HG02763 (cell line): ENCODE results near the gene SNX24.
A peak's percentile ranks its signal among the peaks of the same experiment; 100 is the strongest.
"Not testable (repeated sequence)": the region's sequence is repeated elsewhere in the genome, so short reads cannot be mapped to it uniquely, and the experiment has no call there.

Source experiments
- ATAC-seq: cut with Tn5 transposase; IDR thresholded peaks from one replicate; pipeline ENCODE4 v1.9.1; 2021; ENCODE audit warnings: mild to moderate bottlenecking, moderate library complexity; ENCODE audit not compliant: unreplicated experiment

Gene SNX24, protein sequence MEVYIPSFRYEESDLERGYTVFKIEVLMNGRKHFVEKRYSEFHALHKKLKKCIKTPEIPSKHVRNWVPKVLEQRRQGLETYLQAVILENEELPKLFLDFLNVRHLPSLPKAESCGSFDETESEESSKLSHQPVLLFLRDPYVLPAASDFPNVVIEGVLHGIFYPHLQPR

DNA sequence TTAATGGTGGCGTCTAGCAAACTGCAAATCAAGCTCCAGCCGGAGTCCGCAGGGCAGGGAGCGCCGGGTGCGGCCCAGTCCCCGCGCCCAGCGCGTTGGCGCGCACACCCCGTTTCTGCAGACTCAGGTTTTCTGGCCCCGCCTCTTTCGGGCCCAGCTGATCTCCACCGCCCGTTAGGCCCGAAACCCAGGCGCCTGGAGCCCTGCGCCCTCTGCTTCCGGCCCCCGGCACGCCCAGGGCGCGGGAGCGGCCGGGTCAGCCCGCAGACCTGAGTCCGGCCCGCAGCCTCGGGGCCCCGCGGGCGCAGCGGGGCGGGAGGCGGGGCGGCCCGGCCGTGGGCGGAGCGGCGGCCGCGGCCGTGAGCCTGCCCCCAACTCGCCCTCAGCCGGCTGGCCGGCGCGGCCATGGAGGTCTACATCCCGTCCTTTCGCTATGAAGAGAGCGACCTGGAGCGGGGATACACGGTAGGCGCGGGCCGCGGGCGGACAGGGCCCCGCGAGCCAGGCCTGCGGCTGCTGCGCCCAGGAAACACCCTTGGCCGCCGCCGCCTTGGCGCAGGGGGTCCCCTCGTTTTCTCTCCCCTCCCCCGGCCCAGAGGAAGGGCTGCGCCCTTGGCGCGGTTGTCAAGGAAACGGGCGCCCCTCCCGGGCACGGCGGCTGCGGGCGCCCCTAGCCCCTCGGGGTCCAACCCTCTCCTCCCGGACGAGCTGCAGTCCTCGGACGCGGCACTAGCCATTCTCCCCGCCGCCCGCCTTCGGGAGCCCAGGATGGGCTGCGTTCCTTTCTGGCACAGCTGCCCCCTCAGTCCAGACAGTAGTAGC, at the start of gene SNX24:
Gene SNX24 (plus strand): TSS at position 385 of the 822 bp plus-strand sequence. CDS start 21 bp downstream, at position 406.
- peak; percentile 80 for ATAC-seq

DNA sequence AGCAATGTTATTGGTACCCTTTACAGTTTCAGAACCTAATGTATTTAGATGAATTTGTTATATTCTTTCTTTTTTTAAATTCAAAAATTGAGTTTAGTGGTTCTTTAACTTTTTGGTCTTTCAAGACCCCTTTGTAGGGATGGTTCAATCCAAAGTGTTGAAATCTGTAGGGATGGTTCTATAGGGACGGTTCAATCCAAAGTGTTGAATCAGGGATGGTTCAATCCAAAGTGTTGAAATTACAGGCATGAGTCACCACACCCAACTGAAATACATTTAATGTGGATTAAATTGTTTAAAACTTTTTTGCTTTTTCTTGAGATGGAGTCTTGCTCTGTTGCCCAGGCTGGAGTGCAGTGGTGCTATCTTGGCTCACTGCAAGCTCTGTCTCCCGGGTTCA, 39.9 kb upstream of the SNX24 start:
- no peak for ATAC-seq

DNA sequence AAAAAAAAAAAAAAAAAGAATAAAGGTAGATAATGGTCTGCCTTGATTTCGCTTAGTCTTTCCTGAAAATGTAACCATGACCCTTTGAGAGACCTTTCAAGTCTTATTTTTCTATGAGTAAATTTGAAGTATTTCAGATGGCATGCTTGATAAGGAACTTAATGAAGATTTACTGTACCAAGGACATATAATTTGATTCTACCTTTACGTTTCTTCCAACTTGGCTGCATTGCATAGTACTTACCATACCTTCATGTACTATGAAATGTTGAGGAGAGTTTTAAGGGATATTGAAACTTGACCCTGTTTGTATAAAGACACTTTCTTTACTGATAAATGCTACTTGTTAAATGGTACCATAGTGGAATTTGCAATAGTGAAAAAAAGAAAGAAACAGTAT, 35.0 kb upstream of the SNX24 start:
- ATAC-seq = no peak

DNA sequence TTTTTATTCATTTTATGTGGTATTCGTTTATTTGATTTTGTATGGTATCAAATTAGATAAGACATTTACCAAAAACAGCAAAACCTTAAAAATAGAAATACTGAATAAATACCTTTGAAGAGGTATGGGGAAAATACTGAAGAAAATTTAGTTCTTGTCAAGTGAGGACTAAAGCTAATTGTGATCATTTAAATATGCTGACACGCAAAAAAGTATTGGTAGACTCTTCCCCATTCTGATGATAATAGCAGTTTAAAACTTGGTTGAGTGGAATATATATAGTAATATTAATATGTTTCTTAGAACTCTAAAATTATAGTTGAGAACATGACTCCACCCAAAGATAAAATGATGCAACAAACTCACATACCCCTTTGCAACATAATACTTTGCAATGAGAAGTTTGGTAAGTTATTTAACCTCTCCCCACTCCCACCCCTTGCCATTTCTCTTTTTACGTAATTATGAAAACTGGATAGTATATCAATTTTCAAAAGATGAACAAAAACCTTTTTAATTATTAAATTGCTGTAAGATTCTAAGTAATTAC, 30.1 kb upstream of the SNX24 start:
- ATAC-seq = no peak

DNA sequence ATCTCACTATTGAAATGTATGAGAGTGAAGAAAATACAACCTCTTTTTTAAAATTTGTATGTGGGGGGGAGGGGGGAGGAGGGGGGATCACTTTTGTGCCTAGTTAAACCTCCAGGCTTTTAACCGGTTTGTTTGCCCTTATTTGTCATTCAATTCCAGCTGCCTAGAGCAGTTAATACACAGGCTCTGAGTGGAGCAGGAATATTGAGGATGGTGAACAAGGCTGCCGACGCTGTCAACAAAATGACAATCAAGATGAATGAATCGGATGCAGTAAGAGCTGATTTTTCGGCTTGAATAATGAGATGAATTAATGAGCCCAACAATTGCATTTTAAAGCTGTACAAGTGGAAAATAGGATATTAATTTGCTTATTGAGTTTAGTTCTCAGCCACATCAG, 28.7 kb upstream of the SNX24 start:
- no peak for ATAC-seq

DNA sequence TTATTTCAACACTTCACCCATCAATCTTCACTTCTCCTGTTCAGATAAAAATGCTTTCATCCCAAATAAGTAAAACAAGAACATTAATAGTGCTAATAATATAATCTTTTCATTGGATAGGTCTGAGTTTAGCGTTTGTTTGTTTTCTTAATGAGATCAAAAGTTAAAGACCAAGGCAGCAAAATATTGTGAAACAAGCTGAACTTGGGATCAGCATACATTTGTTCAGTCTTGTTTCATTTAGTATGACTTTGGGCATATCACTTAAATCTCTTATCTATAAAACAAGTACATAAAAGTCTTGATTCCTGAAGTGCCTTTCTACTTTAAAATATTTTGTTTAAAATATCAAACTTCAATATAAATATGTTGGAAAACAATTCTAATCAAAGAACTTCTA, 13.4 kb upstream of the SNX24 start:
- ATAC-seq = no peak

DNA sequence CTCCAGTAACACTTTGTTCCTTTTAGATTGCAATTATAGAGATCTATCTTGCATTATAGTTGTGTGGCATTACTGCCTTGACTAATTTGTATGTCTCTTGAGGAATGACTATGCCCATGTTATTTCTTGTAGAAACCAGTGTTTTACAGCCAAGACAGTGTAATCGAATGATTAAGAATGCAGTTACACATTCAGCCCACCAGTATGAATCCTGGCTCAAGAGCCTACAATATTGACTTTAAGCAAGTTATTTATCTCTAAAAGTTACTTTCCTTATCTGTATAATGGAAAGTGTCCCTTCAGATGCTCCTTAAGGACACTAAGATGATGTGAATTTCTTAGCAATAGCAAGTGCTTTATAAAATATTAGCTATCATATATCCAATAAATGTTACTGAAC, 9.7 kb upstream of the SNX24 start:
- no peak for ATAC-seq

DNA sequence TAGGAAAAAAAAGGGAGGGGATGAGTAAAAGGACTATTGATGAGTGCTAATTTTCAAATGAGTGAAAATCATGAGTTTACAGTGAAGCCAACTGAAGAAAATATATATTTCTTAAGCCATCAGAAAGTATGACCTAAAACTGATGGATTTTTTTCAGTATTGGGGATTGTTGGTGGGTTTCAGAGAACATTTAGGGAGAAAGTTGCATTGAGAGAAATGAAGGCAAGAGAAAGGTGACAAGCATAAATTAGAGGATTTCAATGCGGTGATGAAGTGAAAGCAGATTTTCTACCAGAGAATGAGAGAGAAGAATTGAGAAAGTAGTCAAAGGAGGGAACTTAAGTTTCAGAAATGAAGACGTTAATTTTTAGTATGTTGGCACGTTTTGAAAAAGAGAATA, 8.5 kb upstream of the SNX24 start:
- ATAC-seq = no peak

DNA sequence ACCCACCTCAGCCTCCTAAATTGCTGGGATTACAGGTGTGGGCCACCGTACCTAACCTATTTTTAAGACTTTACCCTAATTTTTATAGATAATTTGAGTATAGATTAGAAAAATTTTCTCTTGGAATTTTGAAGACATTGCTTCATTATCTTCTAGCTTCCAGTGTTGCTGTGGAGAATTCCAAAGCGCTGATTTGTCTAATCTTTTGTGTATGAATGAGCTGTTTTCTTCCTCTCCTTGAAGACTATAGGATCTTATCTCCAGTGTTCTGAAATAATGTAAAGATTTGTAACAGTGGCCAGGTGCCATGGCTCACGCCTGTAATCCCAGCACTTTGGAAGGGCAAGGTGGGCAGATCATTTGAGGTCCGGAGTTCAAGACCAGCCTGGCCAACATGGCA, 5.7 kb upstream of the SNX24 start:
- ATAC-seq = no peak

DNA sequence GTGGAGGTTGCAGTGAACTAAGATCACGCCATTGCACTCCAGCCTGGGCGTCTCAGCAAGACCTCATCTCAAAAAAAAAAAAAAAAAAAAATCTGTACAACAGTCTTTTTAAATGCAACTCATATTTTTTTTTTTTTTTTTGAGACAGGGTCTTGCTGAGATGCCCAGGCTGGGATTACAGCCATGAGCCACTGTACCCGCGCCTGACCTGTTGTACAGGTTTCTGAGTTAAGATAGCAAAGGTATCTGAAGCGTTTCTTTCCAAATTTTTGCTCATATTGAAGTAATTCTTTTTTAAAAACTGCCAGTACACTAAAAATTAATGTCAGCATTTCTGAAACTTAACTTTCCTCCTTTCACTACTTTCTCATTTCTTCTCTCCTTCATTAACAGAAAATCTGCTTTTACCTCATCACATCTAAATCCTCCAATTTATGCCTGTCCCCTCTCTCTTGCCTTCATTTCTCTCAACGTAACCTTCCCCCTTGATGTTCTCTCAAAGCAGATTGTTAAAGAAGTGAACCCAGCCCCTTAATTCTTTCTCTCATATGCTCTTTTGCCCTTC, 3.3 kb upstream of the SNX24 start:
- ATAC-seq = no peak

DNA sequence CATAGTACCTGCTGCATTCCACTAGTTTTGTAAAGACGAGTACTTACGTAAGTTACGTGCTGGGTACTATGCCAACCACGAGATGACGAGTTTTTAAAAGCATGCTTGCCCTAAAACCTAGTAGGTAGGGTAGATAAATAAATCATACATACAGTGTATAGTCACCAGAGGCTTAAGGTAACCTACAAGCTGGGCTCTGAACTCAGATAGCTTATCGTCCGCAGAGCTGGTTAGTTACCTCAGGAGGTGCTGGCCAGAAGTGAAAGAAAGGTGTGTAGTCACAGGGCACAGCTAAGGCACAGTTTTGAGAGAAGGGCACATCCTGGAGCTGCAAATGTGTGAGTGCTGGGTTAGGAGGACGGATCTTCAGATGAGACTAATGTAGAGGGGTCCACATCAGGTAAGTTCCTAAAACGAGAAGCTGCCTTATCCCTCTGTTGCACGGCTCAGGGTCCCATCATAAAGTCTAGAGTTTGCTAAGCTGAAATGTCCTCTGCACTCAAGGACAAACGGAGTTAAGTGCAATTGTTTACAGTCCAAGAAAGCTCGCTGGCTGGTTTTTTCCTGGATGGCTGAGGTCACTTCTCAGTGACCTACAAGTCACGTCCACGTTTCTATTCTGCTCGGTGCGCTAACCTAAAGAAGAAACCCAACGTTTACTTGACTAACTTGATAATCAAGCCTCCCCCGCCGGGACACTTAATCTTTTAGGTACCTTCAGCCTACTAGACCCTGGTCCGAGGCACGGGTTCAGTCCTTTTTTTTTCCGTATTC, 1.1 kb upstream of the SNX24 start:
- no peak for ATAC-seq

DNA sequence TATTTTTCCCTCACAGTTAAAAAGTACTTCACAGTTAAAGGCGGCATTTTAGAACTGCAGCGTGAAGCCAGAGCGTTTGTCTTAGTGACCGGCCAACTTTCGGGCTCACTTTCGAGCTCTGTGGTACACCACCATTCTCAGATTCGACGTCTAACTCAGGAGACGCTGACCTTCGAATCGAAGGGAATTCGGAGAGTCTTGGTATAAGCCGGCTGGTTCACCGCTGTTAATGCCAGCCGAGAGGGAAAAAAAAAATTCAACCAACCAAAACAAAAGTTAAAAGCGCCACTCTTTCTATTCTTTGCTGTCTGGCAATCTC, 544 bp upstream of the SNX24 start:
- ATAC-seq = peak; percentile 47

DNA sequence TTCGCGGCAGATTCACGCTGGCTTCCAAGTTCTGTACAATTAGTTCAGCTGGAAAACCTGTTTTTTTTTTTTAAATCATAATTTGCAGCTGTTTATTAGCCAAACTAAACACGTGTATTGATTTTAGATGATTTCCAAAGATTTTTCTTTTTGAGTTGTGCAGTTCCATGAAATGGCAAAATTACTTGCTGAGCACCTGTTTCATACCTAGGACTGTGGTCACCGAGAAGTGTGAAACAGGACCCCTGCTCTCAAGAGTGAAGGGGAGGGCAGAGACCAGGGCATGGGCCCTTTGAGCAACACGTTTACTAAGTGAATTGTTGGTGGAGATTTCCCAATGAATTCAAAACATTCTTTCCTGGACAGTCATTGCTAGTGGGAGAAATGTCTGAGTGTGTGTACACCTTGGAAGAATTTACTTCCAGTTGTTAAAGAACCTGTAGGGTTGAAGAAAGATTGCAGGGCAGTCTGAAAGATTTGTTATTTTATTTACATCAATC, 688 bp downstream of the SNX24 start:
- no peak for ATAC-seq

DNA sequence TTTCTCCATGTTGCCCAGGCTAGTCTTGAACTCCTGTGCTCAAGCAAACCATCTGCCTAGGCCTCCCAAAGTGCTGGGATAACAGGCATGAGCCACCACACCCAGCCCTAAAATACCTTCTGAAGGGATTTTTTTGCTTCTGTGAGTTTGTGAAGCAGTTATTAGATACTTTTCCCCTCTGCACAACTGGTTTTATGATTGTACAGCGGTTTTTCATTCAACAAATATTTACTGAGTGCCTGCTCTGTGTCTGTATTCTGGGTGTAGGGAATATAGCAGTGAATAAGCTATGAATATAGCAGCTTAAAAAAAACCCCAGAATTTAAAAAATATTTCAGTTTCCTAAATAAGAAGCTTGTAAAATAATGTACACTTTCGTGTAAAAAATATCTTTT, 2.3 kb downstream of the SNX24 start:
- ATAC-seq = no peak

DNA sequence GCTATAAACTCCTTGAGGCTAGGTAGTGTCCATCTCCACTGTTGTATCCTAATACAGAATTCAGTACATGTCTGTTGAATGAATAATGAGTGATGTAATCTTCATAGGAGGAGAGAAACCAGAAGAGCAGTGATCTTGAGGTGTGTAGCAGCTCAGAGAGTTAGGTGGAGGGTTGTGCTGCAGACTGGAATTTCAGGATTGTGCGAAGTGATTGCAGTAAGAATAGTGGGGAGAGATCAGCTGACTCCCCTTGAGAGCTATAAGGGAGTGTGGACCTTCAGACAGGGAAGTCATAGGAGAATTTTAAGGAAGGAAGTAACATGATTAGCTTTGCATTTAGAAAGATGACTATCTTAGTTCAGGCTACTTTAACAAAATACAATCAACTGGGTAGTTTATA, 4.4 kb downstream of the SNX24 start:
- ATAC-seq = no peak

DNA sequence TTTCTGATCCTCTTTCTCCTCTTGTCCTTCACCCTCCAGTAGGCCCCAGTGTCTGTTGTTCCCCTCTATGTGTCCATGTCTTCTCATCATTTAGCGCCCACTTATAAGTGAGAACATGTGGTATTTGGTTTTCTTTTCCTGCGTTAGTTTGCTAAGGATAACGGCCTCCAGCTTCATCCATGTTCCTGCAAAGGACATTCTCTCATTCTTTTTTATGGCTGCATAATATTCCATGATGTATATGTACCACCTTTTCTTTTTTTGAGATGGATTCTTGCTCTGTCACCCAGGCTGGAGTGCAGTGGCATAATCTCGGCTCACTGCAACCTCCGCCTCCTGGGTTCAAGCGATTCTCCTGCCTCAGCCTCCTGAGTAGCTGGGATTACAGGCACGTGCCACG, 12.1 kb downstream of the SNX24 start:
- not testable (repeated sequence) for ATAC-seq

DNA sequence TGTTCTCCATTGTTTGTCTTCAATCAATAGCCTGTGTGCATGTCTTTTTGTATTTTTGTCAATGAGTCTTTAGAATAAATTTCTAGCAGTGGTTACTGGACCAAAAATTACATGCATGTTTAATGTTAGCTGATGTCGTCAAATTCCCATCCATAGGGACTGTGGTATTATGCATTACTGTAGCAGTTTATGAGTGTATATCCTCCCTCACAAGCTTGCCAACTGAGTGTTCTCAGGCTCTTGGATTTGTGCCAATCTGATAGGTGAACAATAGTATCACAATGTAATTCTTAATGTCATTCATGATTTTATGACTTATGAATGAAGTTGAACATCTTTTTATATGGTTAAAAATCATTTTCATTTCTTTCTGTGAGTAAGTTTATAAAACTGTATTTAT, 13.0 kb downstream of the SNX24 start:
- no peak for ATAC-seq

DNA sequence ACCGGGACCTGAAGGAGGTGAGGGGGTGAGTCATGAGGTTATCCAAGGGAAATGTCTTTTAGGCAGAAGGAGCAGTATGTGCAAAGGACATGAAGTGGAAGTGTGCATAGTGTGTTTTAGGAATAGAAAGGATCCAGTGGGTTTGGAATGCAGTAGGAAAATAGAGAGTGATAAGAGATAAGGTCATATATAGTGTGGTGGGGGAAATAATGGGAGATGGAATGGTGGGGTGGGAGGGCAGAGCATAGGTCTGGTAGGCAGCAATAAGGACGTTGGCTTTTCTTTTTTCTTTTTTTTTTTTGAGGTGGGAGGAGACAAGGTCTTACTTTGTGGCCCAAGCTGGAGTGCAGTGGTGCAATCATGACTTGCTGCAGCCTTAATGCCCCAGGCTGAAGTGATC, 17.8 kb downstream of the SNX24 start:
- no peak for ATAC-seq

DNA sequence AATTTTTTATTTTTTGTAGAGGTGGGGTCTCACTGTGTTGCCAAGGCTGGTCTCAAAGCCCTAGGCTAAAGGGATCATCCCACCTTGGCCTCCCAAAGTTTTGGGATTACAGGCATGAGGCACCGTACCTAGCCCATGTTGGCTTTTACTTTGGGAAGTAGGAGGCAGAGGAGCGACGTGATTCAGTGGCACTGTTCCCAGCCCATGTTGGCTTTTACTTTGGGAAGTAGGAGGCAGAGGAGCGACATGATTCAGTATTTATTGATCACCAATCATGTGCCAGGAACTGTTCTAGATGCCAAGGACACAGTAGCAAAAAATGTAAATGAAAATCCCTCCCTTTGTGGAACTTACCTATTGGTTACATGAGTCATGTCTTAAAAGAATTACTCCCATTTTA, 18.3 kb downstream of the SNX24 start:
- ATAC-seq = no peak

DNA sequence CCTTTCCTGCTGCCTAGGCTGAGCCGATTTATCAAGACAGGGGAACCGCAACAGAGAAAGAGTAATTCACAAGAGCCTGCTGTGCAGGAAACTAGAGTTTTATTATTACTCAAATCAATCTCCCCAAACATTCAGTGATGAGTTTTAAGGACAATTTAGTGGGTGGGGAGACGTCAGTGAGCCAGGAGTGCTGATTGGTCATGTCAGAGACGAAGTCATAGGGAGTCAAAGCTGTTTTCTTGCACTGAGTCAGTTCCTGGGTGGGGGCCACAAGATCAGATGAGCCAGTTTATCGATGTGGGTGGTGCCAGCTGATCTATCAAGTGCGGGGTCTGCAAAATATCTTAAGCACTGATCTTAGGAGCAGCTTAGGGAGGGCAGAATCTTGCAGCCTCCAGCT, 19.0 kb downstream of the SNX24 start:
- ATAC-seq = no peak

DNA sequence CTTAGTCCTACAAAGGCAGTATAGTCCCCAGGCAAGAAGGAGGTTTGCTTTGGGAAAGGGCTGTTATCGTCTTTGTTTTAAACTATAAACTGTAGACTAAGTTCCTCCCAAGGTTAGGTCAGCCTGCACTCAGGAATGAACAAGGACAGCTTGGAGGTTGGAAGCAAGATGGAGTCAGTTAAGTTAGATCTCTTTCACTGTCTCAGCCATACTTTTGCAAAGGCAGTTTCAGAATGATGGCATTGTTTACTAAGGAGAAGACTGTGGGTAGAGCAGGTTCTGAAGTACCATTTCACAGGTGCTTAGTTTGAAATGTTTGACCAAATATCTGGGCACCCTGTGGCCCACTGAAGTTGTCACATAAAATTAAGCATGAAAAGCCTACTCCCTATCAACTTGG, 19.4 kb downstream of the SNX24 start:
- no peak for ATAC-seq
